ENCODE data around the gene TBXAS1. TPM values are rescaled to one million over a fixed set of nuclear protein-coding genes. Genes with fewer than 3 reads are reported as not detected.

TBXAS1 gene
- total and polyA plus RNA-seq, 2 donors (not counting 3 experiments of a cell fraction or from before 2014, with no cell fraction given) = 2.1 to 4.3 TPM

DNA sequence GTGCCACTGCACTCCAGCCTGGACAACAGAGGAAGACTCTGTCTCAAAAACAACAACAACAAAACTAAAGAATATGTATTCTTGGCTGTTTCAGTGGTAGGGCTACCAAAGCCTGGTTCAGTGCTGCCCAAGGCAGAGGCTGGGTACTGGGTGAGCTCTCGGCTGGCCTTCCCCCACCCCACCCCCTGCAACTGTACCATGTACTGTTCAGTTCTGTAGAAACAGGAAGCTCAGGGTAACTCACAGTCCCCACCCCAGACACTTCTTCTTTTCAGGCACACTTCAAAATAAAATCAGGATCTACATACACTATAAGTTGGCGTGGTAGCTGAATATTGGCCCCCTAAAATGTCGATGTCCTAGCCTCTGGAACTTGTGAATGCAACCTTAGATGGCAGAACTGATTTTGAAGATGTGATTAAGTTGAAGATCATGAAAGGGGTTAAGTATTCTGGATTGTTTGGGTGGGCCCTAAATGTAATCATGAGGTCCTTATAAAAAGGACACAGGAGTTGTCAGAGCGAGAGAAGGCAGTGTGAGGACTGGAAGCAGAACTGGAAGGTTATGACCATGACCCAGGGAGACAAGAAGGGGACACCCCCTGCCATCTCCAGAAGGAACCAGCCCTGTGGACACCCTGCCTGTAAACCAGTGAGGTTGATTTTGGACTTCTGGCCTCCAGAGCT is 31.2 kb downstream of the TBXAS1 start:
- DNase-seq (ENCODE audit: low read depth, low spot score) (no peak), FAIRE-seq (no peak)
- ChIA-PET POLR2A (no interaction called here), CTCF (interaction anchor here (0.7 to 1.0 kb wide), 4 partner anchors 15 to 258 kb away, joined by 3 read pairs; no protein-coding TSS in a partner anchor)
- Histone ChIP-seq H3K79me2 (ENCODE audit: control insufficient read depth, insufficient read depth, low read length) (no peaks in the 10 kb centered on the region), H3K27me3 (ENCODE audit: control insufficient read depth in 2 of 2, insufficient read depth in 2 of 2, low read length in 2 of 2) (peaks cover 2 to 13% of the 10 kb centered on the region in 2 experiments), H4K20me1 (replicated peaks; ENCODE audit: control insufficient read depth, extremely low read depth, insufficient read depth, low read length) (no peaks in the 10 kb centered on the region), H3K4me3 (replicated peaks in 1 of 3; ENCODE audit: insufficient read depth in 1 of 3, low read depth in 1 of 3, low read length in 3 of 3) (no peak overlapping the region), H3K36me3 (ENCODE audit: control insufficient read depth in 2 of 2, extremely low read depth in 1 of 2, insufficient read depth in 2 of 2, low read length in 2 of 2) (no peaks in the 10 kb centered on the region), H3K9ac (replicated peaks; ENCODE audit: extremely low read depth, insufficient read depth, low read length) (no peak overlapping the region), H3K4me2 (ENCODE audit: insufficient read depth, low read length) (no peak overlapping the region), H2AFZ (ENCODE audit: low read depth, low read length) (no peak overlapping the region), H3K27ac (ENCODE audit: insufficient read depth, low read depth, low read length) (no peak overlapping the region), H3K9me1 (replicated peaks; ENCODE audit: control insufficient read depth, extremely low read depth, insufficient read depth, low read length) (no peaks in the 10 kb centered on the region), H3K9me3 (replicated peaks; ENCODE audit: control insufficient read depth, insufficient read depth, low read length) (no peaks in the 10 kb centered on the region), H3K4me1 (ENCODE audit: control insufficient read depth, extremely low read depth, insufficient read depth, low read length) (no peaks in the 10 kb centered on the region)
- dilution Hi-C loops (cut with MboI; ENCODE audit: extremely low pct_ligation_motif_present, low sequenced_read_pairs) = no loop called here
- no peak for TF ChIP-seq FOS (IDR thresholded peaks at IDR 0.05; ENCODE audit: borderline replicate concordance, insufficient read depth, low read length)
- TF ChIP-seq MYC (IDR thresholded peaks at IDR 0.05; ENCODE audit: low read depth, low read length) = no peak
- TF ChIP-seq GATA2 (IDR thresholded peaks at IDR 0.05; ENCODE audit: insufficient read depth, insufficient read length, low read depth, low read length) = no peak
- no peak for TF ChIP-seq JUN (IDR thresholded peaks at IDR 0.05; ENCODE audit: borderline replicate concordance, insufficient read depth, insufficient read length, low read depth)
- TF ChIP-seq, protein P1, sequence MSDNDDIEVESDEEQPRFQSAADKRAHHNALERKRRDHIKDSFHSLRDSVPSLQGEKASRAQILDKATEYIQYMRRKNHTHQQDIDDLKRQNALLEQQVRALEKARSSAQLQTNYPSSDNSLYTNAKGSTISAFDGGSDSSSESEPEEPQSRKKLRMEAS (IDR thresholded peaks at IDR 0.05; ENCODE audit: insufficient read depth, insufficient read length) = no peak
- no peak for TF ChIP-seq POLR2A (IDR thresholded peaks at IDR 0.05; ENCODE audit: low read depth, low read length)
- no peak for TF ChIP-seq EZH2 (IDR thresholded peaks at IDR 0.05; ENCODE audit: borderline replicate concordance, low read depth, low read length, severe bottlenecking)
- TF ChIP-seq POLR2AphosphoS5 (IDR thresholded peaks at IDR 0.05; ENCODE audit: insufficient read depth, low read depth, low read length) = no peak
- TF ChIP-seq, protein P2, sequence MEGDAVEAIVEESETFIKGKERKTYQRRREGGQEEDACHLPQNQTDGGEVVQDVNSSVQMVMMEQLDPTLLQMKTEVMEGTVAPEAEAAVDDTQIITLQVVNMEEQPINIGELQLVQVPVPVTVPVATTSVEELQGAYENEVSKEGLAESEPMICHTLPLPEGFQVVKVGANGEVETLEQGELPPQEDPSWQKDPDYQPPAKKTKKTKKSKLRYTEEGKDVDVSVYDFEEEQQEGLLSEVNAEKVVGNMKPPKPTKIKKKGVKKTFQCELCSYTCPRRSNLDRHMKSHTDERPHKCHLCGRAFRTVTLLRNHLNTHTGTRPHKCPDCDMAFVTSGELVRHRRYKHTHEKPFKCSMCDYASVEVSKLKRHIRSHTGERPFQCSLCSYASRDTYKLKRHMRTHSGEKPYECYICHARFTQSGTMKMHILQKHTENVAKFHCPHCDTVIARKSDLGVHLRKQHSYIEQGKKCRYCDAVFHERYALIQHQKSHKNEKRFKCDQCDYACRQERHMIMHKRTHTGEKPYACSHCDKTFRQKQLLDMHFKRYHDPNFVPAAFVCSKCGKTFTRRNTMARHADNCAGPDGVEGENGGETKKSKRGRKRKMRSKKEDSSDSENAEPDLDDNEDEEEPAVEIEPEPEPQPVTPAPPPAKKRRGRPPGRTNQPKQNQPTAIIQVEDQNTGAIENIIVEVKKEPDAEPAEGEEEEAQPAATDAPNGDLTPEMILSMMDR (IDR thresholded peaks at IDR 0.05; ENCODE audit: extremely low read depth in 1 of 2, insufficient read depth in 1 of 2, low read depth in 1 of 2, low read length in 2 of 2) = no peak
- intact Hi-C loops (cut with micrococcal nuclease) = no loop called here
- BruUV-seq (replicated peaks) = no TSS peak
